ENCODE measurements around the gene IRAK3.

GRCh38 chr12:66273147-66273546 is 84.1 kb downstream of the IRAK3 start:
- TF ChIP-seq, protein P1, sequence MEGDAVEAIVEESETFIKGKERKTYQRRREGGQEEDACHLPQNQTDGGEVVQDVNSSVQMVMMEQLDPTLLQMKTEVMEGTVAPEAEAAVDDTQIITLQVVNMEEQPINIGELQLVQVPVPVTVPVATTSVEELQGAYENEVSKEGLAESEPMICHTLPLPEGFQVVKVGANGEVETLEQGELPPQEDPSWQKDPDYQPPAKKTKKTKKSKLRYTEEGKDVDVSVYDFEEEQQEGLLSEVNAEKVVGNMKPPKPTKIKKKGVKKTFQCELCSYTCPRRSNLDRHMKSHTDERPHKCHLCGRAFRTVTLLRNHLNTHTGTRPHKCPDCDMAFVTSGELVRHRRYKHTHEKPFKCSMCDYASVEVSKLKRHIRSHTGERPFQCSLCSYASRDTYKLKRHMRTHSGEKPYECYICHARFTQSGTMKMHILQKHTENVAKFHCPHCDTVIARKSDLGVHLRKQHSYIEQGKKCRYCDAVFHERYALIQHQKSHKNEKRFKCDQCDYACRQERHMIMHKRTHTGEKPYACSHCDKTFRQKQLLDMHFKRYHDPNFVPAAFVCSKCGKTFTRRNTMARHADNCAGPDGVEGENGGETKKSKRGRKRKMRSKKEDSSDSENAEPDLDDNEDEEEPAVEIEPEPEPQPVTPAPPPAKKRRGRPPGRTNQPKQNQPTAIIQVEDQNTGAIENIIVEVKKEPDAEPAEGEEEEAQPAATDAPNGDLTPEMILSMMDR (IDR thresholded peaks at IDR 0.05), result no peak
- TF ChIP-seq POLR2A (IDR thresholded peaks at IDR 0.05), result no peak

Measured in Peyer's patch (tissue), 4 donors.